OCI-LY7 (cell line): Measurements from ENCODE around the gene GEMIN7. TPM values are rescaled to one million over a fixed set of nuclear protein-coding genes. Genes with fewer than 3 reads are reported as not detected.

Source experiments
- BruUV-seq: library from RNA; stranded (reverse); fragments of 400-500 nt; replicated peaks from 2 replicates; lab custom pipeline; 2021; lab: Mats Ljungman, UMichigan
- CTCF ChIA-PET: fragments of 300-600 bp; sonication (Branson Sonifier 250); formaldehyde crosslinking; loops from one replicate; lab custom pipeline; 2022; ENCODE audit warnings: antibody characterized with exemption; ENCODE audit not compliant: unreplicated experiment; lab: Charles Lee
- POLR2A ChIA-PET: fragments of 300-600 bp; sonication (Branson Sonifier 250); formaldehyde crosslinking; loops from one replicate; lab custom pipeline; 2022; ENCODE audit warnings: antibody characterized with exemption; lab: Charles Lee
- DNase-seq: peaks from one replicate; pipeline ENCODE4 v3.0.0-alpha.2; 2015; ENCODE audit warnings: low spot score
- H2AFZ ChIP-seq: fragments of 200-600 bp; sonication (generic), shearing (Covaris generic); 2 replicates; pipeline ENCODE4 v1.6.1; 2014; ENCODE audit warnings: mild to moderate bottlenecking, antibody characterized with exemption, low read length, moderate library complexity
- H3K27ac ChIP-seq: fragments of 200-600 bp; sonication (generic); 2 replicates; pipeline ENCODE4 v1.5.1; 2014; ENCODE audit warnings: mixed run types, low read depth, mild to moderate bottlenecking, moderate library complexity, low read length, inconsistent platforms; ENCODE audit not compliant: poor library complexity, severe bottlenecking
- H3K36me3 ChIP-seq: fragments of 200-600 bp; sonication (generic); 2 replicates; pipeline ENCODE4 v1.6.1; 2014; ENCODE audit warnings: mild to moderate bottlenecking, antibody characterized with exemption, low read length, moderate library complexity, mixed read lengths; ENCODE audit not compliant: insufficient read depth
- H3K4me1 ChIP-seq: fragments of 200-600 bp; sonication (generic); 2 replicates; pipeline ENCODE4 v1.5.1; 2014; ENCODE audit warnings: mild to moderate bottlenecking, low read length; ENCODE audit not compliant: insufficient read depth, poor library complexity, severe bottlenecking
- H3K4me2 ChIP-seq: fragments of 200-600 bp; sonication (generic); 2 replicates; pipeline ENCODE4 v1.6.1; 2014; ENCODE audit warnings: mild to moderate bottlenecking, low read length
- H3K4me3 ChIP-seq: fragments of 200-600 bp; sonication (generic); 2 replicates; pipeline ENCODE4 v1.5.1; 2014; ENCODE audit warnings: mild to moderate bottlenecking, low read depth, low read length; ENCODE audit not compliant: poor library complexity, severe bottlenecking
- H3K79me2 ChIP-seq: fragments of 200-600 bp; sonication (generic); 2 replicates; pipeline ENCODE4 v1.6.1; 2016; ENCODE audit warnings: low read depth, mild to moderate bottlenecking, low read length, moderate library complexity, mixed read lengths; ENCODE audit not compliant: insufficient read depth
- H3K9me2 ChIP-seq: fragments of 200-600 bp; sonication (generic); 2 replicates; pipeline ENCODE4 v1.6.1; 2016; ENCODE audit warnings: mild to moderate bottlenecking, low read length, mixed read lengths; ENCODE audit not compliant: insufficient read depth
- H3K9me3 ChIP-seq: fragments of 200-600 bp; sonication (generic); 2 replicates; pipeline ENCODE4 v1.6.1; 2014; ENCODE audit warnings: mild to moderate bottlenecking, mixed run types, low read length, mixed read lengths
- H4K20me1 ChIP-seq: fragments of 200-600 bp; sonication (generic); 2 replicates; pipeline ENCODE4 v1.6.1; 2014; ENCODE audit warnings: mild to moderate bottlenecking, antibody characterized with exemption, low read length, moderate library complexity, mixed read lengths; ENCODE audit not compliant: insufficient read depth
- EZH2phosphoT487 ChIP-seq: fragments of 200-600 bp; sonication (generic); IDR thresholded peaks from 2 replicates; pipeline ENCODE4 v1.6.1; 2018; ENCODE audit warnings: low read depth, borderline replicate concordance, mild to moderate bottlenecking, mixed run types, antibody characterized with exemption, low read length, moderate library complexity, mixed read lengths
- intact Hi-C: fragments of 100-400 bp; cut with micrococcal nuclease; formaldehyde crosslinking; loops from one replicate; pipeline ENCODE4 v1.10.0; 2022; ENCODE audit not compliant: unreplicated experiment
- total RNA-seq, 2 experiments: library from RNA; depleted of rRNA in 1 of 2; stranded (reverse); fragments of >200 nt in 1 of 2; shearing (Covaris generic) in 1 of 2; gene quantifications; 2 replicates each; pipeline ENCODE4 v1.2.3, GENCODE V29; 2014 to 2022
- TF ChIP-seq, protein P1 (sequence below): fragments of 200-600 bp; sonication (generic); conservative IDR thresholded peaks from 2 replicates; pipeline ENCODE4 v1.5.1; 2014; ENCODE audit warnings: mild to moderate bottlenecking, antibody characterized with exemption, low read length, moderate library complexity, mixed read lengths

Gene GEMIN7
- total RNA-seq, 2 experiments from 2014 or later: 46.3 to 60.0 TPM

- Histone ChIP-seq H3K4me2 (peak overlapping the region; percentile 75), H2AFZ (no peak overlapping the region), H3K79me2 (peaks cover 89% of the 10 kb centered on the region), H3K36me3 (peaks cover 84% of the 10 kb centered on the region), H3K4me1 (peaks cover 73% of the 10 kb centered on the region), H3K4me3 (peak overlapping the region; percentile 60), H3K9me3 (no peaks in the 10 kb centered on the region), H4K20me1 (0 out of 2 replicates have a peak, but pooled peaks cover 4% of the 10 kb centered on the region), H3K9me2 (no peaks in the 10 kb centered on the region), H3K27ac (peak overlapping the region; percentile 88)
- DNase-seq: peak; percentile 76
- no peak for TF ChIP-seq EZH2phosphoT487
- TF ChIP-seq, protein P1, sequence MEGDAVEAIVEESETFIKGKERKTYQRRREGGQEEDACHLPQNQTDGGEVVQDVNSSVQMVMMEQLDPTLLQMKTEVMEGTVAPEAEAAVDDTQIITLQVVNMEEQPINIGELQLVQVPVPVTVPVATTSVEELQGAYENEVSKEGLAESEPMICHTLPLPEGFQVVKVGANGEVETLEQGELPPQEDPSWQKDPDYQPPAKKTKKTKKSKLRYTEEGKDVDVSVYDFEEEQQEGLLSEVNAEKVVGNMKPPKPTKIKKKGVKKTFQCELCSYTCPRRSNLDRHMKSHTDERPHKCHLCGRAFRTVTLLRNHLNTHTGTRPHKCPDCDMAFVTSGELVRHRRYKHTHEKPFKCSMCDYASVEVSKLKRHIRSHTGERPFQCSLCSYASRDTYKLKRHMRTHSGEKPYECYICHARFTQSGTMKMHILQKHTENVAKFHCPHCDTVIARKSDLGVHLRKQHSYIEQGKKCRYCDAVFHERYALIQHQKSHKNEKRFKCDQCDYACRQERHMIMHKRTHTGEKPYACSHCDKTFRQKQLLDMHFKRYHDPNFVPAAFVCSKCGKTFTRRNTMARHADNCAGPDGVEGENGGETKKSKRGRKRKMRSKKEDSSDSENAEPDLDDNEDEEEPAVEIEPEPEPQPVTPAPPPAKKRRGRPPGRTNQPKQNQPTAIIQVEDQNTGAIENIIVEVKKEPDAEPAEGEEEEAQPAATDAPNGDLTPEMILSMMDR: peak; percentile 49
- intact Hi-C loops: loop anchor here (2.0 kb wide), 1 partner anchor 30 kb away; no protein-coding TSS in a partner anchor
- ChIA-PET CTCF (interaction anchor here (0.7 to 1.1 kb wide), 2 partner anchors 37 to 156 kb away, joined by 4 read pairs; partner anchors contain the start of gene TOMM40), POLR2A (interaction anchor here (0.6 to 0.8 kb wide), 3 partner anchors 32 to 73 kb away, joined by 4 to 5 read pairs (median 4); no protein-coding TSS in a partner anchor)
- BruUV-seq: no TSS peak
Measured at GRCh38 chr19:45047188-45047797, 31.8 kb upstream of the GEMIN7 start.

- intact Hi-C loops: no loop called here
- peaks cover 84% of the 10 kb centered on the region for H3K36me3 ChIP-seq
- H3K27ac ChIP-seq: peak overlapping the region; percentile 88
- 0 out of 2 replicates have a peak, but pooled peaks cover 4% of the 10 kb centered on the region for H4K20me1 ChIP-seq
- peaks cover 78% of the 10 kb centered on the region for H3K4me1 ChIP-seq
- TF ChIP-seq, protein P1: no peak
- no peak for TF ChIP-seq EZH2phosphoT487
- peak overlapping the region; percentile 75 for H3K4me2 ChIP-seq
- H2AFZ ChIP-seq: no peak overlapping the region
- CTCF ChIA-PET: interaction anchor here (1.1 to 1.3 kb wide), 2 partner anchors 11 to 20 kb away, joined by 3 read pairs; no protein-coding TSS in a partner anchor
- no peaks in the 10 kb centered on the region for H3K9me3 ChIP-seq
- DNase-seq: no peak
- H3K79me2 ChIP-seq: peaks cover 89% of the 10 kb centered on the region
- H3K4me3 ChIP-seq: no peak overlapping the region
- POLR2A ChIA-PET: interaction anchor here (1.2 to 1.4 kb wide), 2 partner anchors 9 to 47 kb away, joined by 3 read pairs; no protein-coding TSS in a partner anchor
- BruUV-seq: no TSS peak
- H3K9me2 ChIP-seq: no peaks in the 10 kb centered on the region
Measured at GRCh38 chr19:45049073-45049736, 29.9 kb upstream of the GEMIN7 start.
